ENCODE results near the gene CTSC. TPM values are rescaled to one million over a fixed set of nuclear protein-coding genes. Genes with fewer than 3 reads are reported as not detected.

Gene CTSC
- total RNA-seq, 4 donors from 2014 or later, result 19.5 to 33.1 (median 28.5) TPM

- DNase-seq (ENCODE audit: low spot score in 2 of 2), result no peak
- WGBS, 2 donors, result 73 to 82% methylated on average over 2 of the region's 2 CpGs
- TF ChIP-seq CTCF (IDR thresholded peaks at IDR 0.05), result no peak
- no peak for TF ChIP-seq POLR2A (IDR thresholded peaks at IDR 0.05)
- intact Hi-C loops (cut with DNase I; ENCODE audit: low total_unique reads), result no loop called here
- H3K4me3 ChIP-seq (ENCODE audit: low read depth, poor library complexity, severe bottlenecking), result no peak overlapping the region
These were observed 26.1 kb upstream of the CTSC start for GRCh38 chr11:88363648-88364065.

- no peak for TF ChIP-seq POLR2A (IDR thresholded peaks at IDR 0.05)
- no peak for TF ChIP-seq CTCF (IDR thresholded peaks at IDR 0.05)
- no peak for DNase-seq (ENCODE audit: low spot score in 2 of 2)
- H3K4me3 ChIP-seq (ENCODE audit: low read depth, poor library complexity, severe bottlenecking), result no peak overlapping the region
- intact Hi-C loops (cut with DNase I; ENCODE audit: low total_unique reads), result no loop called here
- WGBS, 2 donors, result 79 to 93% methylated on average over 1 of the region's 1 CpG
These were observed 25.5 kb upstream of the CTSC start for GRCh38 chr11:88363004-88363403.

- intact Hi-C loops (cut with DNase I; ENCODE audit: low total_unique reads), result no loop called here
- no peak for TF ChIP-seq CTCF (IDR thresholded peaks at IDR 0.05)
- TF ChIP-seq POLR2A (IDR thresholded peaks at IDR 0.05), result no peak
- no peak overlapping the region for H3K4me3 ChIP-seq (ENCODE audit: low read depth, poor library complexity, severe bottlenecking)
- no peak for DNase-seq (ENCODE audit: low spot score in 2 of 2)
- 90 to 92% methylated on average over 1 of the region's 1 CpG for WGBS, 2 donors
These were observed 22.6 kb upstream of the CTSC start for GRCh38 chr11:88360141-88360540.

- no peak for DNase-seq (ENCODE audit: low spot score in 2 of 2)
- intact Hi-C loops (cut with DNase I; ENCODE audit: low total_unique reads), result no loop called here
- TF ChIP-seq POLR2A (IDR thresholded peaks at IDR 0.05), result no peak
- no peak for TF ChIP-seq CTCF (IDR thresholded peaks at IDR 0.05)
- WGBS, 2 donors, result 86 to 92% methylated on average over 1 of the region's 1 CpG
- H3K4me3 ChIP-seq (ENCODE audit: low read depth, poor library complexity, severe bottlenecking), result no peak overlapping the region
These were observed 22.0 kb upstream of the CTSC start for GRCh38 chr11:88359541-88359940.

GRCh38 chr11:88359114-88359513 is 21.6 kb upstream of the CTSC start:
- WGBS, 2 donors, result 81 to 97% methylated on average over 1 of the region's 1 CpG
- DNase-seq (ENCODE audit: low spot score in 2 of 2), result no peak
- H3K4me3 ChIP-seq (ENCODE audit: low read depth, poor library complexity, severe bottlenecking), result no peak overlapping the region
- intact Hi-C loops (cut with DNase I; ENCODE audit: low total_unique reads), result no loop called here
- TF ChIP-seq POLR2A (IDR thresholded peaks at IDR 0.05) (no peak), CTCF (IDR thresholded peaks at IDR 0.05) (no peak)

- intact Hi-C loops (cut with DNase I; ENCODE audit: low total_unique reads), result no loop called here
- H3K4me3 ChIP-seq (ENCODE audit: low read depth, poor library complexity, severe bottlenecking), result no peak overlapping the region
- no peak for DNase-seq (ENCODE audit: low spot score in 2 of 2)
- 78 to 85% methylated on average over 2 of the region's 2 CpGs for WGBS, 2 donors
- TF ChIP-seq CTCF (IDR thresholded peaks at IDR 0.05) (no peak), POLR2A (IDR thresholded peaks at IDR 0.05) (no peak)
These were observed 20.5 kb upstream of the CTSC start for GRCh38 chr11:88358040-88358431.
